Stimulated activated CD4-positive, alpha-beta T cell treated with anti-CD3 and anti-CD28 coated beads, Interleukin-12 subunit alpha, Interleukin-12 subunit beta, amount 100 ng/mL, for 24 hours (primary cell): ENCODE results near the gene DGKH.
"Not testable (repeated sequence)": the region's sequence is repeated elsewhere in the genome, so short reads cannot be mapped to it uniquely, and the experiment has no call there.

Source experiments
- DNase-seq, 2 experiments: peaks; one replicate each; pipeline ENCODE4 v3.0.0-alpha.2; 2020; ENCODE audit warnings: low read depth in 2 of 2

Gene DGKH

DNA sequence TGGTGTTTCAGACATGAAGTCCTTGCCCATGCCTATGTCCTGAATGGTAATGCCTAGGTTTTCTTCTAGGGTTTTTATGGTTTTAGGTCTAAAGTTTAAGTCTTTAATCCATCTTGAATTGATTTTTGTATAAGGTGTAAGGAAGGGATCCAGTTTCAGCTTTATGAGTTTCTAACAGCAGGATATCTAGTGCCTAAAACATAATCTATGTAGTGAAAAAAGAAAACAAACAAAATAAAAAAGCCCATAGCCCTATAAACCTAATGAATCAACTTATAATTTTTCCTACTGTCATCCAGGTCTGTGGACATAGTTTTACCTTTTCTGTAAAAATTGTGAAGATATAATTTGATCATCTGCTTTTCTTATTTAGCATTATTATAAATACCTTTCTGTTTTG is 115.5 kb downstream of the DGKH start:
- DNase-seq, result not testable (repeated sequence)

DNA sequence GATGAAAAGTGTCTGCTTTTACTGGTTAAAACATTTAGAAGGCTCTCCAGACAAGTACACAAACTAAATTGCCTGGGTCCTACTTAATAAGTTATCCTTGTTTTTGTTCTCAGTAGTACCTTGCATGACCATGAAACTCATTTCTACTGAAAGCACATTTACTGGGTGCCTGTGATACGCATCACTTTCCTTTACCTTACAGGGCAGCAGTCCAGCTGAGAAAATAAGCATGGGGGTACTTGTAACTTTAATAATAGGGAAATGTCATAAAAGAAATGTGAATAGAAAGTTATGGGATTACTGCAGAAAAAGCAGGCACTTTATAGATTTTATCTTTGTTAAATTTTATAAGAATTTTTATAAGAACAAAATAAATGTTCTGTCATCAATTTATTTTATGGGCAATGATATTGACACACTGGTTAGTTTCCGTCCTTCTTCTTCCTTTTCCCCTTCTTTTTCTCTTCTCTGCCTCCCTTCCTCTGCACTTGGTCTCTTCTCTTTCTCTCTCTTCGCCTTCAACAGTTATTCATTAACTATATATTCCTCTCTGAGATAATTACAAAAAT is 116.2 kb downstream of the DGKH start:
- DNase-seq, result no peak

DNA sequence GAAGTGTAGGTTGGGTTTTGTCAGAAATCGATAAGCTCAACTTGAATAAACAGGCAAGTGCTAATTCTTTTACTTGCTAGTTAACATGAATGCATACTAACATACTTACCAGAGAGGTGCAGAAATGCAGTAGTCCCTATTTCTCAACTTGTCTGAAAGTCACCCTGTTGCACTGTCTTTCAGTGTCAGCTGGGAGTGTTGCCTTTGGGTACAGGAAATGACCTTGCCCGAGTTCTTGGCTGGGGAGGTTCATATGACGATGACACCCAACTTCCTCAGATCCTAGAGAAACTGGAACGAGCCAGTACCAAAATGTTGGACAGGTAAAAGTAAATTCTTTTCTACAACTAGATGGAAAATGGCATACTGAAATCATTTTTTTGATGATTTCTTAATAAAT is 120.0 kb downstream of the DGKH start:
- DNase-seq, result no peak

DNA sequence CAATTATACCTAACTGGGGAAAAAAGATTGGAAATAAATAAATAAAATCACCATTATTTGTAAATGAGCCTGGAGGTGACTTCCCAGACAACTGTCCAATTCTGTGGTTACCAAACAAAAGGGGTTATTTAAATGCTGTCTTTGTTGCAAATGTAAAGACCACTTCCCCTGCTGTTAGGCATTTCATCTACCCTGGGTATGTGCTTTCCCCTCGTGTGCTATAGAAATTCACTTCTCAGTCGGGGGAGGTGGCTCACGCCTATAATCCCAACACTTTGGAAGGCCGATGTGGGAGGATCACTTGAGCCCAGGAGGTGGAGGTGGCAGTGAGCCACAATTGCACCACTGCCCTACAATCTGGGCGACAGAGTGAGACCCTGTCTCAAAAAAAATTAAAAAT is 121.6 kb downstream of the DGKH start:
- no peak for DNase-seq

DNA sequence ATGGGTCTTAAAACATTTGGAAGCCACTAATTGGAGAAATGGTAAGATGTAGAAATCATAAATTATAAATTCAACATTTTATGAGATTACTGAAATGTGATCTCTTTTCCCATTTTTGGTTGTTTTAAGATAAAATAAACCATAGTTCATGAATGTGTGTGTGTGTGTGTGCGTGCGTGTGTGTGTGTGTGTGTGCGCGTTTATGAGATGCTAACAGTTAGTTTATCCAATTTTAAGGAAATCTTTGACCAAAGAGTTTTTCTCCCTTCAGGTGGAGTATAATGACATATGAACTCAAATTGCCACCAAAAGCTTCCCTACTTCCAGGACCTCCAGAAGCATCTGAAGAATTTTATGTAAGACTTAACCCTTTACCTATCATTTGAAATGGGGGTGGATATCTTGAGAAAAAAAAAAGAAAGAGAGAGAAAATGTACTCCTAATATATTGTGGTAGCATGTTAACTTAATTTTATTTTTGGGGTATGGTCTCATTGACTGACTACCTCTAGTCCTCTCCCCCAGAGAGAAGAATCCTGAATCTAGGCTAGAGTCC is 125.4 kb downstream of the DGKH start:
- no peak for DNase-seq

DNA sequence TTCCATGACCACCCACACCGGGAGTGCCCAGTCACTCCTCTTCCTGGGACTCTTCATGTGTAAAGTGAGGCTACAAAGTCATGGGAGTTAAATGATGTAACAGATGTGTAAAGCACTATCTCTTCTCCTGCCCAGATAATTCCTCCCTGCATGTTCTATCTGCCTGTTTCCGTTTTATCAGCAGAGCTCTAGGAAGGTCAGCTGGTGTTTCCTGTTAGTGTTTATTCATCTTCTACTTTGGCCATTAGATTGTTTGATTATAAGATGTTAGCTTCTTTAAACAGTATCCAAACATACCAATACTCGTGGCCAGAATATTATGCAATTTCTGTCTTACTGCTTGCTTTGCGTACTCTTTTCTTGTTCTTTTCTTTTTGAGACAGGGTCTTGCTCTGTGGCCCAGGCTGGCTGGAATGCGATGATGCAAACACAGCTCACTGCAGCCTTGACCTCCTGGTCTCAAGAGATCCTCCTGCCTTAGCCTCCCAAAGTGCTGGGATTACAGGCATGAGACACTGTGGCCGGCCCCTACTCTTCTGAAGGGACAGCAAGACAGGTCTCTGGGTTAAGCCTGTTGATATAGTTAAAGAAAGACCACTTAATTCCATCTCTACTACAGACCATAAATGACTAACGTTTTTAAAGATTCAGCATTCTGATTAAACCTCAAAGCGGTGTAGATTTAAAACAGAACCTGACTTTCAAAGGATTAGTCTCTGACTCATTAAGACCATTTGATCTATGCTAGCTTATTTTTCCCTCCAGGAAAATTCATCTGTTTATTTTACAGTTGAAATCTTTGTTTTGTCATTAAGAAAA is 126.1 kb downstream of the DGKH start:
- DNase-seq, result no peak

DNA sequence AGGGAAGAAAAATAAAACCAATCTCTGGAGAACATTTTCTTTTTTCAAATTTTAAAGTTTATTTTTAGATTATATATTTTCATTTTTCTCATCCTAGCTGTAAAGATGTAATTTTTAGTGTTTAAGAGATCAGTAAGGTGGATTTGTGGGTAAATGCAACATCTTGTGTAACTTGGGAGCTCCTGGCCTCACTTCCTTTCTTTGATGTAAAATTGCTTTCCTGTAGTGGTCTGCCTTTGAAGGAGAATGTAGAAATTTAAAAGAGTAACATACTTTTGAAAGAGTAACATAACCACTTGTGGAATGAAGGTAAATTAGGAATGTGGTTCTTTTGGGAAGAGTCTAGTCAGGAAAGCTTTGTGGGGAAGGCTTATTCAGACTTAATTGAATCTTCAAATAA is 127.8 kb downstream of the DGKH start:
- DNase-seq, result no peak

DNA sequence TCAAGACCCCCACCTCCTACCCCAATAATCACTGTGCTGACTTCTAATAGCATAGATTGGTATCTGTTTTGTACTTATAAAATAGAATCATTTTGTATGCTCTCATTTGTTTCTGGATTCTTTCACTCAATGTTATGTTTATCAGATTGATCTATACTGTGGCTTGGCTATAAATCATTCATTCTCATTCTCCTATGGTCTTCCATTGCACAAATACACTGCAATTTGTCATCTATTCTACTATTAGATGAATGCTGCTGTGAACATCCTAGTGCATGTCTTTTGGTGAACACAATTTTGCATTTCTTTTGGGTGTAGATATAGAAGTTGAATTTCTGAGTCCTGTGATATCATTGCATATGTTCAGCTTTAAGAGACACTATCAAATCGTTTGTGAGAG is 128.7 kb downstream of the DGKH start:
- DNase-seq, result no peak

DNA sequence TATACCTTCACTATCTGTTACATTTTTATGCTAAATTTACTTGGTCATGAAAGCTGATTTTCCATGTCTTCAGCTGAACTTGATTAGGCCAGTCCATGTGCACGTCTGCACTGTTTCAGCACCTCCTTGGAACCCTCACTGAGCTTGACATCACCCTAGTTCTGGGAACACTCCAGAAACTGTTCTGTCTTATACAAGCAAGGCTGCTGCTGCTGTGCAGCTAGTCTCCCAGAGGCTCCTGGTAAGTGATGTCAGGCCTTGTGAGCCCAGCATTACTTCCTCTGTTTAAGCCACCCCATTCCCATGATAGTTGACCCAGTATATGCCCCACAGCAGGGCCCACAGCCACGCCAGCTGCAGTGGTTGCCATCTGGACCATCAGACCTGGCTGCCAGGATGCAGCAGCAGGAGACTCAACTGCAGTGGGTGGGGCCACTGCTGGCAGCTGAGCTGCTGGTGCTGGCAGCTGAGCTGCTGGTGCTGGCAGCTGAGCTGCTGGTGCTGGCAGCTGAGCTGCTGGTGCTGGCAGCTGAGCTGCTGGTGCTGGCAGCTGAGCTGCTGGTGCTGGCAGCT is 133.0 kb downstream of the DGKH start:
- no peak for DNase-seq

DNA sequence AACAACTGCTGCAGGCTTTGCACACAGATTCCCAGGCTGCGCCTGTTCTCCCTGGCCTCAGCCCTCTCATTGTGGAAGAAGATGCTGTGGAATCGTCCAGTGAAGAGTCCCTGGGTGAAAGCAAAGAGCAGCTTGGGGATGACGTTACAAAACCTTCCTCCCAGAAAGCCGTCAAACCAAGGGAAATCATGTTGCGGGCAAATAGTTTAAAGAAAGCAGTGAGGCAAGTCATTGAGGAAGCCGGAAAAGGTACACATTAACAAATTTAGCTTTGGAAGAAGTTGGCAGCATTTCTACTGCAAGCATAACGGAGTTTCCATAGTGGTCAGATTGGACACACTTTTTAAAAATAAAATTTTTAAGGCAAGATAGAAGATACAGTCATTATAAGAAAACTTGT is 140.6 kb downstream of the DGKH start:
- no peak for DNase-seq

DNA sequence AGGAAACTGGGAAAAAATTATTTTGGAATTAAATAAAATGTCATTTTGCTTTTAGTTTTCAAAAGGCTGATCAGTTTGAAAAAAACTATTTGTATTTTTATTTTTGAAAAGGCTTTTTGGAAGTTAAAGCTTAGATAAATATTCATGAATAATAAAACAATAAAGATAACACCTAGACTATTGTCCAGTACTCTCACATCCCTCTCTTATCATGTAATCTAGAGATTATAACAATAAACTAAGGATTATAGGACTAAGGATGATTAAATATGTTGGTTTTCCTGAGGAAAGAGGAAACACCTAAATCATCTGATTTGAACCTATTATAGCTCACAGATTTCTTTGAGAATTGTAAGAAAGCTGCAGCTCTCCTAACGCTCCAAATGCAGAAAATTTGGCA is 142.1 kb downstream of the DGKH start:
- no peak for DNase-seq

DNA sequence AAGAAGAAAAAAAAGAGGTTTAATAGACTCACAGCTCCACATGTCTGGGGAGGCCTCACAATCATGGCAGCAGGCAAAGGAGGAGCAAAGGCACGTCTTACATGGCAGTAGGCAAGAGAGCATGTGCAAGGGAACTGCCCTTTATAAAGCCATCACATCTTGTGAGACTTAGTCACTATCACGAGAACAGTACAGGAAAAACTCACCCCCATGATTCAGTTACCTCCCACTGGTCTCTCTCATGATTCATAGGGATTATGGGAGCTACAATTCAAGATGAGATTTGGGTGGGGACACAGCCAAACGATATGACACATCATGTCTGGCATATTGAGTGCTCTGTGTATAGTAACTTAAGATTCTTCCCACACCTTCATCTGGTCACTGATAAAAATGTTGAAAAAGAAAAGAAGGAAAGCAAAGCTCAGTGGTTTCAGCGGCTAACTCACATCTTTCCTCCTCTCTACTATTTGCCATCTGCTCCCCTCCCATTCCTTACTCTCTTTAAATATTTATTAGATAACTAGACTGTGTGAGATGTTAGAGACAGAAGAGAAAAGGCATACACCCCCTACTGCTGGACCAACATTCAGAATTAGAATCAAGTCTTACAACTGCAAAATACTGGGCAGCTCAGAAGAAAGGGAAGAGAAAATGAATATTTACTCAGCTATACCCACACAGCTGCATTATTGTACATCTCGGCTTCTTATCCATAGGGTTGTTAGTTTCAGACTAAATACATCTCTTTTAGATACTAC is 163.4 kb downstream of the DGKH start:
- DNase-seq, result no peak

DNA sequence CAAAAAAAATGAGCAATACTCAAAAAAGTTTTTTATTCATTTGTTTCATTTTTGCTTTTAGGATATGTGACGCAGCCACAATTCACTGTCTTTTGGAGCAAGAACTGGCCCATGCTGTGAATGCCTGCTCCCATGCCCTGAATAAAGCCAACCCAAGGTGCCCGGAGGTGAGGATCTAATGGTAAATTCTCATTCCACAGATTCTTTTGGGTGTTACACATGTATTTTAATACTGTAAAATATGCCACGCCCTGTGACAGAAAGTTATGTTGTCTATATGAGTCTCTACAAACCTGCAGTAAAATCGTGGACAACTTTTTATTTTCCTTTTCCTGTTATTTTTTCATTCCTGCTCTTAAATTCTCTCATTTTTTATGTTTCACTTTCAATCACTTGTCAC is 166.0 kb downstream of the DGKH start:
- DNase-seq, result no peak

DNA sequence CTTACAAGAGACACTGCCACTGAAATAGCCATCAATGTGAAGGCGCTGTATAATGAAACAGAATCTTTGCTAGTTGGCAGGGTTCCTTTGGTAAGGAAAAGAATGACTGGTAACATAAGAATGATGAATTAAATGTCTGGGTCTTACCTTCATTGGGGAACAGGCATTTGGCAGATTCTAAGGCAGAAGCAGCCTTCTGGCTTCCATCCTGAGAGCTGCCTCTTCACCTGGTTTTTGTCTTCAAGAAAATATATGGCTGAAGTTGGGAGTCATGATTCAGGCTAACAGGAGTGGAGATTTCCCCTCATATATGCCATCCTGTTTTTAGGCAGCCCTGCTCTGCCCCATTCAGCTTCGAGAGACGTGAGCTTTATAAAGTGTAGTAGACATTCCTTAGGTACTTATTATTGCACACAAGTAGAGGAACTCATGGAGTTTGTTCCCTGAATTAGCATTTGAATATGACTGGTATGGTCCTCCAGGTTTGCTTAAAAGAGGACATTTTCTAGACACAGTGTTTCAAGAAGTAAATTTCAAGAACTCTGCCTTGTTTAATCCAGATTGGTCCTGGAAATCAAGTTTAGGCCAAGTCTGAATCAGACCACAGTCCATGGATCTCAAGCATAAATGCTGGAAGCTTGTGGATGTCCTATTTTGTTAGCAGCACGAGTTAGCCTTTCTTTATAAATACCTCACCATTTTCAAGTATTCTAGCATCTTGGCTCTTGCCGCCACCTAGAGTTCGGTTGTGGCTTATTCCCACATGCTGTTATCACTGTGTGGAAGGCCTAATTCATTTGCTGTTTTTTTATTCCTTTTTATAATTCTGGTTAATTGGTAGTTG is 167.4 kb downstream of the DGKH start:
- DNase-seq, result no peak

DNA sequence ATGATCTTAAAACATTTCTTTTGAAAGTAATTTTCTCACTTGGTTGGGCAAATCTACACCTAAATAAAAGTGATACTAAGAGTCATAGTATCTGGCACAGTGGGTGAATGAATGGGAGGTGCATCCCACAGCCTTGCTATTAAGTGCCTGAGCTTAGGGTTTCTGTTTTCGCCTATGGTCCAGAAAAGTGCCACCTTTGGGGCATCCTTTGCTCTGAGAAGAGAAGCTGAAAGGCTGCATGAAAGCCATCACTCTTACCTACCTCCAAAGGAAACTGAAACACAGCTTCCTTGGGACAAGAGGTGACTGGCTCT is 167.9 kb downstream of the DGKH start:
- DNase-seq, result no peak

DNA sequence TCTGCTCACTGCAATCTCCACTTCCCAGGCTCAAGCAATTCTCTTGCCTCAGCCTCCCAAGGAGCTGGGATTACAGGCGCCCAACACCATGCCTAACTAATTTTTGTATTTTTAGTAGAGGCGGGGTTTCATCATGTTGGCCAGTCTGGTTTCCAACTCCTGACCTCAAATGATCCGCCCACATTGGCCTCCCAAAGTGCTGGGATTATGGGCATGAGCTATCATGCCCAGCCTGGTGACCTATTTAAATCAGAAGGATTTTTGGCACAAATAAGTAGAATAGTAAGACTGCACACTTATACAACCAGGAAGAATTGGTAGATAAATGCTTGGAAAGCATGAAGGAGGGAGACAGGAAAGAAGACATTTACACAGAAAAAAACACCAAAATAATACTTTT is 170.1 kb downstream of the DGKH start:
- DNase-seq, result no peak

DNA sequence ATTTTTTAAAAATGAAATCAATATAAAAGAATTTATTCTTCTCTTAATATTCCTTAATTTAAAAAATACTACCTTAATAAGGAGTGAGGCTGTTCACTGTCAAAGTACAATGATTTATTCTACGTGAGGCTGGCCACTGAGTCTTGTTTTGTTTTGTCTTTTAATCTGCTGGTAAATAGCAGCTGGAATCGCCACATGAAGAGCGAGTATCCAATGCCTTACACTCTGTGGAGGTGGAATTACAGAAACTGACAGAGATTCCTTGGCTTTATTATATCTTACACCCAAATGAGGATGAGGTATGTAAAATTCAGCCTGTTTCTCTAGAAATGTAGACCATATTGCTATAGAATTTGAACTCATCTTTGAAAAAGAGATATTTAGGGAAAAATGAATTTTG is 170.6 kb downstream of the DGKH start:
- DNase-seq, result no peak

DNA sequence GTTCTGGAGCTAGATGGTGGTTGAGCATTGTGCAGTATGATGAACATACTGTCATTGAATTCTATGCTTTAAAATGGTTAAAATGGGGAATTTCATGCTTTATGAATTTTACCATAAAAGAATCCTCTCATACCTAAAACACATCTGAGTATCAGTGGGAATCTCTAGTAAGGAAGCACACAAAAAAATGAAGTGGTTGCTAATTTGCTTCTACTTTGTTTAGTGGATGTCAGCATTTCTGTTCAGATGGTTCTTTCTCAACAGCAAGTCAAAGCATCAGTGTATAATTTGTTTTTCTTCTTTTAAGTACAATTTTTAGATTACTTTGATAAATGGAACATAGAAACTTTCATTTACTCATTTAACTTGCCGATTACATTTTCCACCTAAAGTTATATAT is 171.4 kb downstream of the DGKH start:
- DNase-seq, result no peak

DNA sequence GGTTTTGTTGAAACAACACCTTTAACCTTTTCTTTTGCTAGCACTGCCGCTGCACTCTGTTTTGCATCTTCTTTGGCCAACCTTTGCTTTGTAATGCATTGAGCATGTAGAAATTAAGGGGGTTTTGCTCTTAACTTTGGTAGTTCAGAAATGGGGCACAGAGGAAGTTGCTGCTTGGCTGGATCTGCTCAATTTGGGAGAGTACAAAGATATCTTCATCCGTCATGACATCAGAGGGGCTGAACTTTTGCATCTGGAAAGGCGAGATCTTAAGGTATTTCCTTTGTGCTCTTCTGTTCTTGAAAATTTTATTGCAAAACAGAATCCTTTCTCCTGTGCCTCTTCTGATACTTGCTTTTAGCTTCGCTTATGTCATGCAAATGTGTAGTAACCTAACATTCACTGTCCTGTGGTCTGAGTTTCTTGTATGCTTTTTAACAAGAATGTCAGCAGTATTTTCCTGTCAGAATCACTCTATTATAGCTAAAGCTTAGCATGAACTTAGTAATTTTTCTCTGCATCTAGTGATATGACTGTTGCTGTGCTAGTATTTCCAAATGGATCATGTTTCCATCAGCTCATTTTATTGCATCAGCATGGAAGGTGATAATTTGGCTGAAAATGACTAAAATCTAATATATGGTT is 172.8 kb downstream of the DGKH start:
- no peak for DNase-seq

DNA sequence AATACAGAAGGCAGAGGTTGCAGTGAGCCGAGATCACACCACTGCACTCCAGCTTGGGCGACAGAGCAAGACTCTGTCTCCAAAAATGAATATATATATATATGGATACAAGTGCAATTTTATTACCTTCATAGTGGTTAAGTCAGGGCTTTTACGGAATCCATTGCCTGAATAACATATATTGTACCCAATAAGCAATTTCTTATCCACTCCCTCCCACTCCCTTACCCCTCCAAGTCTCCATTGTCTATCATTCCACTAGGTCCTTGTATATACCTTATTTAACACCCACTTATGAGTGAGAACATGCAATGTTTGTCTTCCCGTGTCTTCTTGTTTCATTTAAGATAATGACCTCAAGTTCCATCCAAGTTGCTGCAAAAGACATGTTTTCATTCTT is 175.2 kb downstream of the DGKH start:
- no peak for DNase-seq

DNA sequence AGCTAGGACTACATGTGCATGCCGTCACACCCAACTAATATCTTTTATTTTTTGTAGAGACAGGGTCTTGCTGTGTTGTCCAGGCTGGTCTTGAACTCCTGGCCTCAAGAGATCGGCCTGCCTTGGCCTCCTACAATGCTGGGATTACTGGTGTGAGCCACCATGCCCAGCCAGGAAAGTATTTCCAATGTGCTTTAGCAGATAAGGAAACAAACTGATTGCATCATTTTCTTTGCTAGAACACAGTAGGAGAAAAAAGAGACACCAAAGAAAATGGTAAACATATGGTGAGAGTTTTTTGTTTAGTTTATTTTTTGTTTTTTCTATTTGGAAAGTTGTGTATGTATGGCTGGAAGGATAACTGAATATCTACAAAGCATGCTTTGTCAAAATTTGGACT is 176.6 kb downstream of the DGKH start:
- no peak for DNase-seq
